RPMI7951 (cell line): ENCODE measurements around the gene ZNF598. TPM values are rescaled to one million over a fixed set of nuclear protein-coding genes. Genes with fewer than 3 reads are reported as not detected.

Experiments
- DNase-seq: peaks from one replicate; pipeline ENCODE4 v3.0.0-alpha.2; 2012; ENCODE audit warnings: low read depth
- total RNA-seq: library from RNA; depleted of rRNA; stranded (reverse); fragments of >200 nt; shearing (Covaris generic); gene quantifications from 2 replicates; pipeline ENCODE4 v1.2.3, GENCODE V29; 2014

The ZNF598 gene
- total RNA-seq, 1 experiment from 2014 or later = 9.7 TPM

DNA sequence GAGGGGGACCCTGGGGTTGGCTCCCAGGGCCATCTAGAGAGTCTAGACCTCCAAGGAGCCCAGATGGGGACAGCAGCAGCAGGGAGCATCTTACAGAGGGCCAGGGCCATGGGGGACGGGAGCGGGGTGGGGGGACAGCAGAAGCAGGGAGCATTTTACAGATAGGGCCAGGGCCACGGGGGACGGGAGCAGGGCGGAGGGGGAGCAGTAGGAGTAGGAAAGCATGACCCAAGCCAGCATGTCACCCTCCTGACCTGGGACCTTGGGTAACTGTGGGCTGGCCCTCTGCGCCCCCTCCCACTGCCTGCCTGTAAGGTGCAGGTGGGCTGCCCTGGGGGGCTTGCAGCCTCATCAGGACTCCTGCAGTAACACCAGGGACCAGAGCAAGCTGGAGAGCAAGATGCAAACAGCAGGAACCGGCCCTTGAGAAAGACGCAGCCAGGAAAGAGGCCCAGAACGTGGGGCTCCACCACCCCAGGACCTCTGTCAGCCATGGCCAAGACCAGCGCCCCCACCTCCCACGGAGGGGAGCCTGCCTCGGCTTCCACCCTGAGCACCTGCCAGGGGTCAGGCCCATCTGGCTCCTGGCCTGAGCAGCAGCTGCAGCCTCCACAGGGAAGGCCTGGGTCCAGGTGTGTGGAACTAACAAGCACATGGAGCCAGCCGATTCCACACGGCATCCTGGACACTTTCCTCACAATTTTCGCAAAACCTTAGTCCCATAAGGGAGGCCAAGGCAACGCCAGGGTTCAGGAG is 2.4 kb downstream of the ZNF598 start:
- DNase-seq = no peak

GRCh38 chr16:2006317-2006716 is 3.3 kb downstream of the ZNF598 start:
- no peak for DNase-seq

DNA sequence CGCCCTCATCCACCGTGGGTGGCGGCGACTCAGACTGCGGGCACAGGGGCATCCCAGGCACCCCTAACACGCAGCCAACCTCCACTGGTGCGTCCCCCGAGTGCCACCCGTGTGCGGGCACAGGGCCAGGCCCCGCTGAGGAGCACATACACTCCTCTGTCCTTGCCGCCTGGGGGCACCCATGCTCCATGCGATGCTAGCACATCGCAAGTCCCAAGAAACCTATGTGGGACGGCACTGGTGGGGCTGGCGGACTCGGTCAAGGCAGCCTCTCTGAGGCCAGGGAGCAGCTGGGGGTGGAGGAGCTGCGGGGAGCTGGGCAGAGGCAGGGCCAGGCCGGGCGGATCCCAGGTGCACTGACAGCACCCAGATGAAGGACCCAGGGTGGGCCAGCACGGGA is 4.0 kb downstream of the ZNF598 start:
- DNase-seq = no peak

GRCh38 chr16:2004795-2005517 is 4.7 kb downstream of the ZNF598 start:
- no peak for DNase-seq

GRCh38 chr16:2003827-2004641 is 5.6 kb downstream of the ZNF598 start:
- DNase-seq = peak; percentile 67

- DNase-seq = no peak
Observed at GRCh38 chr16:2003231-2003826, 6.3 kb downstream of the ZNF598 start.

DNA sequence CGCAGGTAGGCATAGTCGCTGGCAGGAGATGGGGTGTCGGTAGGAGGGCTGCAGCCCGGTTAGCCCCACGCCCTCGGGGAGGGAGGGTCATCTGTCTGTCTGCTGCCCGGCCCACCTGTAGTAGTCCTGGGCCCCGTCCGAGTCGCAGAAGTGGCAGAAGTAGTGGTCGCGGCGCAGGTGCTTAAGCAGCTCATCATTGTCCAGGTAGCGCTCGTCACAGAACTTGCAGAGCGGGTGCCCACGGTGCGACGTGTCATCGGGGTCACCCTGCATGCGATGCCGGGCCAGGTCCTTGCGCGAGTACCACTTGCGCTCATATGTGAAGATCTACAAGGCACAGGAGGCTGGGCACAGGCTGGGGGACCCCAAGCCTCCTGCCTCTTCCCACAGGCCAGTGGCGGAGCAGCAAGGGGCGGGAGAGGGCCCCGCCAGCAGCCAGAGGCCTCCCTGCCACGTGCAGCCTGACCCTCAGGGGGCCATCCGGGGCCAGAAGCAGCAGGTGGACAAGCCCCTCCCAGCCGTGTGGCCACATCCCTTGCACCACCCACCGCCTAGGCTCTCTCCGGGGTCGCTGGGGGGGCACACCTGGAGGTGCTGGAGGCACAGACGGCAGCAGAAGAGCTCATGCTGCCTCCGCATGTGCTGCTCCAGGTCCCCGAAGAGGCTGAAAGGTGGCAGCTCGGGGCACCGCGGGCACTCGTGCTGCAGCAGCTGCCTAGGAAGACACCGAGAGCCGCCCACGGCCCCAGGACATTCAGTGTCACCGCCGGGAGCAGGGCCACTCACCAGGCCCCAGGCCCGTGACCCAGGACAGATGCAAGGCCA is 7.0 kb downstream of the ZNF598 start:
- no peak for DNase-seq

GRCh38 chr16:2001456-2002355 is 7.9 kb downstream of the ZNF598 start:
- DNase-seq = no peak

- no peak for DNase-seq
Observed at GRCh38 chr16:2001035-2001434, 8.6 kb downstream of the ZNF598 start.

DNA sequence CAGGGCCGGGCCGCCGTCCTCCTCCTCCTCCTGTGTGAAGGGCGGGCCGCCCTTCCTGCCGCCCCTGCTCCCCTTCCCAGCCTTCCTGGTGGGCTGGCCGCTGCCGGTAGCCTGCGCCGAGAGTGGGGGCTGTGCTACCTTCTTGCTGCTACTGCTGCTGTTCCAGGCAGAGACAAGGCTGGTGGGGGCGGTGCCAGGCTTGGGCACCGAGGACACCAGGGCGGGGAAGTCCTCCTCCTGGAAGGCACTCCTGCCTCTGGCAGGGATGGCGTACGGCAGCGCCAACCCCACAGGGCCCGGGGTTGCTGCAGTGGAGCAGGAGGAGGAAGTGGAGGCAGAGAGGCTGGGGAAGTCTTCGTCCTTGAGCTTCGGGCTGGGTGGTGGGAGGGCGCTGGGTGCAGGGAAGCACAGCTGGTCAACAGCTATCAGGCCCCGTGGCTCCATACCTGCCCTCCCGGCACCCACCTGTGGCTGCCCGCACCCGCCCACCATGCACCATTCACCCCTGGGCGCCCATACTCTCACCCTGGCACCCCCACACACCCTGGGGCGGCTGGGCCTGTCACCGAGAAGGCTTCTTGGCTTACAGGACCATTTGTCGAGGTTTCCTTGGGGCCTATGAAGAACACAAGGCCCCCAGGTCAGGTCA is 9.6 kb downstream of the ZNF598 start:
- DNase-seq = no peak

GRCh38 chr16:1998852-1999801 is 10.5 kb downstream of the ZNF598 start:
- no peak for DNase-seq

DNA sequence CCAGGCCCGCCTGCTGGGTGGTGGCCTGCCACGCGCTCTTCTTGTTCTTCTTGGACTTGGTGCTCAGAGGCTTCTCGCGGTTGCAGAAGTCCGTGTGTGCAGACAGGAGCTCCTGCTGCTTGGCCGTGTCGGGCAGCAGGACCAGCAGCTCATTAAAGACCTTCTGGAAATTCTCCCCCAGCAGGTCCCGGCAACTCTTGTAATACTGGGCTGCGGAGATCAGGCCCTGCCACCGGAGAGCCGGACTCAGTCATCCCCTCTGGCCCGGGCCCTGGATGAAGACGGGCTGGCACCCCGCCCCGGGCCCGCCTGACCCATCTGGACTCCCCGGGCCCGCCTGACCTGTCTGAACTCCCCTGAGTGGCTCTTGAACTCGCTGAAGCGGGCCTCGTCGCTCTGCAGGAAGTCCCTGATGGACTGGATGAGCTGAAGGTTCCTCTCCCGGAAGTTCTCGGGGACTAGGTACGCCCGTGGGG is 11.2 kb downstream of the ZNF598 start:
- DNase-seq = no peak

- DNase-seq = peak; percentile 32
Observed at GRCh38 chr16:1997494-1998359, 11.9 kb downstream of the ZNF598 start.

DNA sequence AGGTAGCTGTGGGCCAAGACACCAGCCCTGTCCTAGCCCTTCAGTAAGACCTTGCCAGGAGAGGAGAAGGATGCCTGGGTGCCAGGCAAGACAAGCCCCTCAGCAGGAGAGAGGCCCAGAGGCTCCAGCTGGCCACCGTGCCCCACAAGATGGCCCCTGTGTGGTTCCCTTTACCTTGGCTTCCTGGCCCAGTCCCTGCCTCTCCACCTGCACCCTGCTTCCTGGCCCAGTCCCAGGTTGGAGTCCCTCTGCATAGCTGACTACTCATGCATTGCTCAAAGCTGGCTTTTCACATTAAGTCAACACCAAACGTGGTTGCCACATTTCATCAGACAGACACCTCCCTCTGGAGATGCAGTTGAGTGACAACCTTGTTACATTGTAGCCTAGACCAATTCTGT is 15.9 kb downstream of the ZNF598 start:
- no peak for DNase-seq

- no peak for DNase-seq
Observed at GRCh38 chr16:1992704-1993317, 16.8 kb downstream of the ZNF598 start.

DNA sequence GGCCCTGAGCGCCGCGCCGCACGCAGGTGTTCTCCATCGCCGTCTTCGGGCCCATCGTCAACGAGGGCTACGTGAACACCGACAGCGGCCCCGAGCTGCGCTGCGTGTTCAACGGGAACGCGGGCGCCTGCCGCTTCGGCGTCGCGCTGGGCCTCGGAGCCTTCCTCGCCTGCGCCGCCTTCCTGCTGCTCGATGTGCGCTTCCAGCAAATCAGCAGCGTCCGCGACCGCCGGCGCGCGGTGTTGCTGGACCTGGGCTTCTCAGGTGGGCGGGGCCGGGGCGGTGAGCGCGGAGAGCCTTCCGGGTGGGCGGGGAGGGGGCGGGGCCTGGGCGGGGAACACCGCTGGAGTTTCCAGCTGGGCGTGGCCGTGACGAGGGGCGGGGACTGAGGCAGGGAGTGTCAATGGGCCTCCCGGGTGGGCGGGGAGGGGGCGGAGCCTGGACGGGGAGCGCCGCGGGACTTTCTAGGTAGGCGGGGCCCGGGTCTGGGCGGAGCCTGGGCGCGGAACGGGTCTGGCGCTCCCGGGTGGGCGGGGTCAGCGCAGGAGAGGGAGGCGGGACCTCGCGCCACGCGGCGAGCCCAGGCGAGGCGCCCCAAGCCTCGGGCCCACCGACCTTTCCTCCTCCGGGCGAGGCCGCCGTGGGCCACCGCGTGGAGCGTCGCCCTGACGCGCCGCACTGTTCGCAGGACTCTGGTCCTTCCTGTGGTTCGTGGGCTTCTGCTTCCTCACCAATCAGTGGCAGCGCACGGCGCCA is 17.5 kb downstream of the ZNF598 start:
- peak; percentile 74 for DNase-seq
